ENCODE data around the gene C17orf107.

DNA sequence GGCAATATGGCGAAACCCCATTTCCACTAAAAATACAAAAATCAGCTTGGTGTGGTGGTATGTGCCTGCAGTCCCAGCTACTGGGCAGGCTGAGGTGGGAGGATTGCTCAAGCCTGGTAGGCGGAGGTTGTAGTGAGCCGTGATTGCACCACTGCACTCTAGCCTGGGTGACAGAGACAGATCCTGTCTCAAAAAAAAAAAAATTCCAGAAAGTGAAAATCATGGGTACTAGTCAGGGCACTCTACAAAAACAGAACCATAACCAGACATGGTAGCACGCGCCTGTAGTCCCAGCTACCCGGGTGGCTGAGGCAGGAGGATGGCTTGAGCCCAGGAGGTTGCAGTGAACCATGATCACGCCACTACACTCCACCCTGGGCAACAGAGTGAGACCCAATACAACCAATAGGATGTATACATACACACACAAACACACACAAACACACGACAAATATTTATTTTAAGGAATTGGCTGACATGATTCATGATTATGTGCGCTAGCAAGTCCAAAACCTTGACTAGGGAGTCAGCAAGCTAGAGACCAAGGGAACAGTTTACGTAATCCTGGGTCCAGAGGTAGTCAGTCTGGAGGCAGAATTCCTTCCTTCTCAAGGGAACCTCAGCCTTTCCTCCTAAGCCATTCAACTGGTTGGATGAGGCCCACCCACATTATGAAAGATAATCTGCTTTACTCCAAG, 21.2 kb downstream of the C17orf107 start:
- no peak for TF ChIP-seq GATA2 (IDR thresholded peaks at IDR 0.05; ENCODE audit: low read depth, low read length)
- no peak for TF ChIP-seq GATA3 (IDR thresholded peaks at IDR 0.05; ENCODE audit: low read depth, low read length)
